Ishikawa (cell line): ENCODE data around the gene SPECC1.

Experiments used
- CEBPB ChIP-seq: IDR thresholded peaks from 2 replicates; pipeline ENCODE4 v1.6.1; 2012
- EGR1 ChIP-seq: IDR thresholded peaks from 2 replicates; pipeline ENCODE4 v1.6.1; 2012
- EP300 ChIP-seq: IDR thresholded peaks from 2 replicates; pipeline ENCODE4 v1.6.1; 2012; ENCODE audit warnings: borderline replicate concordance
- MAX ChIP-seq: IDR thresholded peaks from 2 replicates; pipeline ENCODE4 v1.6.1; 2012
- NFIC ChIP-seq: IDR thresholded peaks from 2 replicates; pipeline ENCODE4 v1.6.1; 2012
- RAD21 ChIP-seq: IDR thresholded peaks from 2 replicates; pipeline ENCODE4 v1.6.1; 2012; ENCODE audit warnings: low read depth
- TAF1 ChIP-seq: IDR thresholded peaks from 2 replicates; pipeline ENCODE4 v1.6.1; 2012; ENCODE audit warnings: low read depth, mild to moderate bottlenecking
- TEAD4 ChIP-seq: IDR thresholded peaks from 2 replicates; pipeline ENCODE4 v1.6.1; 2012
- USF1 ChIP-seq: IDR thresholded peaks from 2 replicates; pipeline ENCODE4 v1.6.1; 2012

GRCh38 chr17:20191056-20191455 lies 181.9 kb downstream of the SPECC1 start:
- no peak for TF ChIP-seq TAF1
- TF ChIP-seq NFIC, result no peak
- no peak for TF ChIP-seq TEAD4
- no peak for TF ChIP-seq USF1
- TF ChIP-seq MAX, result no peak
- TF ChIP-seq CEBPB, result no peak
- no peak for TF ChIP-seq RAD21
- no peak for TF ChIP-seq EGR1
- TF ChIP-seq EP300, result no peak
